Panc1 (cell line): ENCODE measurements around the gene TEDC1.

Experiments
- CTCF ChIP-seq: fragments of 450-650 bp; IDR thresholded peaks from 2 replicates; pipeline ENCODE4 v1.5.1; 2017; ENCODE audit warnings: mild to moderate bottlenecking
- POLR2AphosphoS5 ChIP-seq: IDR thresholded peaks from 2 replicates; pipeline ENCODE4 v1.6.1; 2012; ENCODE audit warnings: mild to moderate bottlenecking, low read depth, low read length, moderate library complexity
- REST ChIP-seq, 2 experiments: IDR thresholded peaks; 2 replicates each; pipeline ENCODE4 v1.6.1; 2011 to 2012; ENCODE audit warnings: low read depth in 2 of 2, control low read depth in 1 of 2, low read length in 1 of 2, mild to moderate bottlenecking in 1 of 2, moderate library complexity in 1 of 2; ENCODE audit not compliant: insufficient read depth in 1 of 2
- SIN3A ChIP-seq: IDR thresholded peaks from 2 replicates; pipeline ENCODE4 v1.6.1; 2012; ENCODE audit warnings: low read depth, mild to moderate bottlenecking, low read length, moderate library complexity, borderline replicate concordance; ENCODE audit not compliant: insufficient read depth
- TCF7L2 ChIP-seq: IDR thresholded peaks from 2 replicates; pipeline ENCODE4 v1.6.1; 2011; ENCODE audit warnings: mild to moderate bottlenecking, low read depth, low read length, inconsistent platforms

DNA sequence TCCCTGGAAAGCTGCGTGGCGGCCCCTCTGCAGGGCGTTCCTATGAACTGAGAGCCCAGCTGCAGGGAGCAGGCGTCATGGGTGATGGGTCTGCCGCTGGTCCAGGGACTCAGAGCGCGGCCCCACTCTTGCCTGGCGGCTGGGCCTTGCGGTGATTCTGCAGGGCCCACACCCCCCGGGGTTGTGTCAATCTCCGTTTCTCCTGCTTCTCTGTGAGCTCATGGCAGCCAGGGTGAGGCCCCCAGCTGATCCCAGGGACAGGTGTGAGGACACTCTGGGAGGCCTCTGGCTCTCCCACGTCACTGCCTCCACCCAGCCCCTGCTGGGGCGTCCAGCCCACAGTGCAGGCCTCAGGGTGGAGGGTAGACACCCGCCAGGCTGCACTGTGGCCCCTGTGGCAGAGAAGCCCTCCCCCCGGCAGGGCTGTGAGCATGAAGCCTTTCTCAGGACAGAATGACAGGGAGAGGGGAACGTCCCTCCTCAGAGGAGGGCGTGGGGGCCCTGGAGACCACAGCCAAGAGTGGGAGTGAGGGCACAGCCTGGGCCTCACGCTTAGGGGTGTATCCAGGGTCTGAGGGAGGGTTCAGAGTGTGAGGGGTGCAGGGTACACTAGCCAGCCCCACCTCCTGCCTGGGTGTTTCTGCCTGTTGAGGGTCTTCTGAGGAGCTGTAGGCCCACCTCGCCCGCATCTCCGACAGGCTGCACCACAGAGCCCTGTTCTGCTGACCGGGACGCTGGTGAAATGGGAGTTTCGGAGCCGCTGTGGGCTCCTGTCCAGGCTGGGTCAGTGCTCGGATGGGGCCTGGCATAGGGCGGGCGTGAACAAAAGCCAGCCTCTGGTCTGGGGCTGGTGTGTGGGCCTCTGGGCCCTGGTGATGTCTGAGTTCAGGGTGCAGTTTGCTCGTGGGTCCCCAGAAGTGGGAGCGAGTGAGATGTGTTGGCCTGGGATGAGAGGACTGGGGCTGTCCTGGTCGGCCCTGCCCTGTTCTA is 43.1 kb upstream of the TEDC1 start:
- no peak for TF ChIP-seq CTCF
- no peak for TF ChIP-seq SIN3A
- TF ChIP-seq POLR2AphosphoS5 = no peak
- no peak for TF ChIP-seq REST (IDR thresholded peaks at IDR 0.05; ENCODE audit: insufficient read depth in 1 of 2, low read depth in 2 of 2, low read length in 1 of 2)
- no peak for TF ChIP-seq TCF7L2
